Measurements from ENCODE around the gene ADCY5. TPM values are rescaled to one million over a fixed set of nuclear protein-coding genes. Genes with fewer than 3 reads are reported as not detected.

ADCY5 gene
- polyA plus RNA-seq, 2 of the 4 experiments (the other 2 are of a cell fraction), result 0.57 to 0.68 TPM

GRCh38 chr3:123429362-123430125 is 19.3 kb downstream of the ADCY5 start:
- Histone ChIP-seq H3K4me1 (no peaks in the 10 kb centered on the region), H3K27ac (no peak overlapping the region), H3K4me3 (no peak overlapping the region), H3K4me2 (no peak overlapping the region), H3K9me3 (no peaks in the 10 kb centered on the region)
- POLR2A ChIA-PET, result no interaction called here
- FAIRE-seq (no peak), ATAC-seq (no peak), DNase-seq (ENCODE audit: low read depth in 1 of 2, low spot score in 1 of 2) (no peak)
- TF ChIP-seq KDM1A (IDR thresholded peaks at IDR 0.05; ENCODE audit: low read depth) (no peak), CBX8 (IDR thresholded peaks at IDR 0.05) (no peak), EHMT2 (IDR thresholded peaks at IDR 0.05; ENCODE audit: low read depth) (no peak)
- TF ChIP-seq, protein P1, sequence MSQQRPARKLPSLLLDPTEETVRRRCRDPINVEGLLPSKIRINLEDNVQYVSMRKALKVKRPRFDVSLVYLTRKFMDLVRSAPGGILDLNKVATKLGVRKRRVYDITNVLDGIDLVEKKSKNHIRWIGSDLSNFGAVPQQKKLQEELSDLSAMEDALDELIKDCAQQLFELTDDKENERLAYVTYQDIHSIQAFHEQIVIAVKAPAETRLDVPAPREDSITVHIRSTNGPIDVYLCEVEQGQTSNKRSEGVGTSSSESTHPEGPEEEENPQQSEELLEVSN (IDR thresholded peaks at IDR 0.05; ENCODE audit: borderline replicate concordance, low read depth), result no peak
- CTCF ChIA-PET, result no interaction called here
- 49% methylated on average over 10 of the region's 10 CpGs for WGBS (ENCODE audit: missing lambda C conversion rate)

GRCh38 chr3:123424999-123425712 is 23.7 kb downstream of the ADCY5 start:
- no peak for DNase-seq (ENCODE audit: low read depth in 1 of 2, low spot score in 1 of 2)
- 64% methylated on average over 7 of the region's 8 CpGs for WGBS (ENCODE audit: missing lambda C conversion rate)
- TF ChIP-seq HOXB13 (CRISPR knock-in tag; IDR thresholded peaks at IDR 0.05; ENCODE audit: low read depth) (no peak), FOSL2 (IDR thresholded peaks at IDR 0.05) (no peak), FOSL2 (CRISPR knock-in tag; IDR thresholded peaks at IDR 0.05) (no peak), SMC3 (IDR thresholded peaks at IDR 0.05) (no peak), ZSCAN20 (CRISPR knock-in tag; IDR thresholded peaks at IDR 0.05) (no peak), JUN (IDR thresholded peaks at IDR 0.05) (no peak), HEYL (CRISPR knock-in tag; IDR thresholded peaks at IDR 0.05) (no peak), CBX8 (IDR thresholded peaks at IDR 0.05) (no peak), KDM1A (IDR thresholded peaks at IDR 0.05; ENCODE audit: low read depth) (no peak), ZNF302 (CRISPR knock-in tag; IDR thresholded peaks at IDR 0.05) (no peak)
- TF ChIP-seq, protein P2, sequence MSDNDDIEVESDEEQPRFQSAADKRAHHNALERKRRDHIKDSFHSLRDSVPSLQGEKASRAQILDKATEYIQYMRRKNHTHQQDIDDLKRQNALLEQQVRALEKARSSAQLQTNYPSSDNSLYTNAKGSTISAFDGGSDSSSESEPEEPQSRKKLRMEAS (IDR thresholded peaks at IDR 0.05), result no peak
- TF ChIP-seq, protein P3, sequence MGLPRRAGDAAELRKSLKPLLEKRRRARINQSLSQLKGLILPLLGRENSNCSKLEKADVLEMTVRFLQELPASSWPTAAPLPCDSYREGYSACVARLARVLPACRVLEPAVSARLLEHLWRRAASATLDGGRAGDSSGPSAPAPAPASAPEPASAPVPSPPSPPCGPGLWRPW (IDR thresholded peaks at IDR 0.05), result no peak
- TF ChIP-seq, protein P4, sequence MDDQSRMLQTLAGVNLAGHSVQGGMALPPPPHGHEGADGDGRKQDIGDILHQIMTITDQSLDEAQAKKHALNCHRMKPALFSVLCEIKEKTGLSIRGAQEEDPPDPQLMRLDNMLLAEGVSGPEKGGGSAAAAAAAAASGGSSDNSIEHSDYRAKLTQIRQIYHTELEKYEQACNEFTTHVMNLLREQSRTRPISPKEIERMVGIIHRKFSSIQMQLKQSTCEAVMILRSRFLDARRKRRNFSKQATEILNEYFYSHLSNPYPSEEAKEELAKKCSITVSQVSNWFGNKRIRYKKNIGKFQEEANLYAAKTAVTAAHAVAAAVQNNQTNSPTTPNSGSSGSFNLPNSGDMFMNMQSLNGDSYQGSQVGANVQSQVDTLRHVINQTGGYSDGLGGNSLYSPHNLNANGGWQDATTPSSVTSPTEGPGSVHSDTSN (IDR thresholded peaks at IDR 0.05), result no peak
- Histone ChIP-seq H3K4me2 (no peak overlapping the region), H3K9me3 (no peaks in the 10 kb centered on the region), H3K27ac (no peak overlapping the region), H3K4me1 (no peaks in the 10 kb centered on the region), H3K4me3 (no peak overlapping the region)
- ChIA-PET POLR2A (no interaction called here), CTCF (interaction anchor here (1.0 kb wide), 1 partner anchor 23 kb away, joined by 3 read pairs; the partner anchor contains the start of gene ADCY5)
- ATAC-seq, result no peak
- no peak for FAIRE-seq

DNA sequence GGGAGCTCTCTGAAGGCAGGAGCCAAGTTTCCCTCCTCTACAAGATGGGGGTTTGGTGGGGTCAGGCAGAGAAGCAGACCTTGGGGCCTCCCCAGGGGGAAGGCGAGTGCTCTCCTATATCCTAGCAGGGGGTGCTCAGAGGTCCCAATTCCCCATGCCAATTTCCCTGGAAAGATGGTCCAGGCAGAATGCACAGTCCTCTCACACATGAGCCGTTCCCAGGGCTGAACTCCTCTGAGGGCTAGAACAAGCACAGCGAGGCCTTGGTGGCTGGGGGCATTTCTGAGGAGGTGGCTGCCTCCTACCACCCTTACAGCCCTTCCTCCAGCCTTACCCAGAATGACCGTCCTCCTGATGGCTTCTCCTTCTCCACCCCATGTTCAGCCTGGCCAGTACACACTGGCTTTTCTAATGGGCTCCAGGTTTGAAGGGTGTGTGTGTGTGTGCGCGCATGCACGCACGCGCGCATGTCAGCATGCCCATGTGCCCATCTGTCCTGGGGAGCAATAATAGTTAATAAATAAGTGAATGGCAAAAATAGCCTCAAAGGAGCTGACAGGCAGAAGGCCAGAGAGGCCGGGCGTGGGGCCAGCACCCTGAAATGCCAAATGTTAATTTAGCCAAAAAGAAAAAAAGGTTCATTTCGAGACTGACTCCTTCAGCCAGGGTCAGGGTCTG is 24.4 kb downstream of the ADCY5 start:
- ChIA-PET POLR2A (no interaction called here), CTCF (interaction anchor here (1.0 kb wide), 1 partner anchor 24 kb away, joined by 3 read pairs; the partner anchor contains the start of gene ADCY5)

More for the DNA sequence above, 24.4 kb downstream of the ADCY5 start:
- no peak for DNase-seq (ENCODE audit: low read depth in 1 of 2, low spot score in 1 of 2)
- Histone ChIP-seq H3K27ac (no peak overlapping the region), H3K4me3 (no peak overlapping the region), H3K4me1 (no peaks in the 10 kb centered on the region), H3K9me3 (no peaks in the 10 kb centered on the region), H3K4me2 (no peak overlapping the region)
- WGBS (ENCODE audit: missing lambda C conversion rate), result 67% methylated on average over 13 of the region's 13 CpGs
- FAIRE-seq, result no peak
- no peak for ATAC-seq
- TF ChIP-seq FOSL2 (IDR thresholded peaks at IDR 0.05) (no peak), FOSL2 (CRISPR knock-in tag; IDR thresholded peaks at IDR 0.05) (no peak), EP300 (IDR thresholded peaks at IDR 0.05) (no peak), RNF2 (IDR thresholded peaks at IDR 0.05; ENCODE audit: borderline replicate concordance, low read depth) (no peak), REST (IDR thresholded peaks at IDR 0.05) (no peak), POLR2AphosphoS2 (conservative IDR thresholded peaks at IDR 0.05; ENCODE audit: low read length) (no peak), ZNF302 (CRISPR knock-in tag; IDR thresholded peaks at IDR 0.05) (no peak), HOXB5 (CRISPR knock-in tag; IDR thresholded peaks at IDR 0.05) (no peak), SMC3 (IDR thresholded peaks at IDR 0.05) (no peak), RFX5 (IDR thresholded peaks at IDR 0.05) (no peak), CBX2 (IDR thresholded peaks at IDR 0.05; ENCODE audit: borderline replicate concordance, low read depth) (no peak), CBX8 (IDR thresholded peaks at IDR 0.05) (no peak)
- TF ChIP-seq, protein P5, sequence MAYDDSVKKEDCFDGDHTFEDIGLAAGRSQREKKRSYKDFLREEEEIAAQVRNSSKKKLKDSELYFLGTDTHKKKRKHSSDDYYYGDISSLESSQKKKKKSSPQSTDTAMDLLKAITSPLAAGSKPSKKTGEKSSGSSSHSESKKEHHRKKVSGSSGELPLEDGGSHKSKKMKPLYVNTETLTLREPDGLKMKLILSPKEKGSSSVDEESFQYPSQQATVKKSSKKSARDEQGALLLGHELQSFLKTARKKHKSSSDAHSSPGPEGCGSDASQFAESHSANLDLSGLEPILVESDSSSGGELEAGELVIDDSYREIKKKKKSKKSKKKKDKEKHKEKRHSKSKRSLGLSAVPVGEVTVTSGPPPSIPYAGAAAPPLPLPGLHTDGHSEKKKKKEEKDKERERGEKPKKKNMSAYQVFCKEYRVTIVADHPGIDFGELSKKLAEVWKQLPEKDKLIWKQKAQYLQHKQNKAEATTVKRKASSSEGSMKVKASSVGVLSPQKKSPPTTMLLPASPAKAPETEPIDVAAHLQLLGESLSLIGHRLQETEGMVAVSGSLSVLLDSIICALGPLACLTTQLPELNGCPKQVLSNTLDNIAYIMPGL (CRISPR knock-in tag; IDR thresholded peaks at IDR 0.05; ENCODE audit: borderline replicate concordance), result no peak

All from A549 (cell line).